H9 (cell line): Measurements from ENCODE around the gene EIF1B. TPM values are rescaled to one million over a fixed set of nuclear protein-coding genes. Genes with fewer than 3 reads are reported as not detected.

Experiments used
- DNase-seq: peaks from one replicate; pipeline ENCODE4 v3.0.0-alpha.2; 2017
- H2AFZ ChIP-seq: one replicate; pipeline ENCODE4 v1.6.1; 2013; ENCODE audit warnings: mild to moderate bottlenecking, low read length, control low read depth, moderate library complexity
- H2AK5ac ChIP-seq: 2 replicates; pipeline ENCODE4 v1.6.1; 2013; ENCODE audit warnings: low read length, control low read depth, mixed read lengths; ENCODE audit not compliant: insufficient read length
- H2BK120ac ChIP-seq: one replicate; pipeline ENCODE4 v1.6.1; 2013; ENCODE audit warnings: low read depth, mild to moderate bottlenecking, low read length, control low read depth, inconsistent platforms; ENCODE audit not compliant: poor library complexity, severe bottlenecking
- H2BK12ac ChIP-seq: 2 replicates; pipeline ENCODE4 v1.6.1; 2013; ENCODE audit warnings: low read length, control low read depth, mixed read lengths, low read depth; ENCODE audit not compliant: insufficient read length
- H2BK15ac ChIP-seq: 2 replicates; pipeline ENCODE4 v1.6.1; 2013; ENCODE audit warnings: low read depth, low read length, control low read depth
- H2BK20ac ChIP-seq: one replicate; pipeline ENCODE4 v1.6.1; 2013; ENCODE audit warnings: low read depth, mild to moderate bottlenecking, low read length, control low read depth, inconsistent platforms; ENCODE audit not compliant: poor library complexity, severe bottlenecking
- H2BK5ac ChIP-seq: 2 replicates; pipeline ENCODE4 v1.6.1; 2013; ENCODE audit warnings: low read length, control low read depth, mixed read lengths; ENCODE audit not compliant: insufficient read length
- H3K14ac ChIP-seq: 2 replicates; pipeline ENCODE4 v1.6.1; 2013; ENCODE audit warnings: low read length, control low read depth; ENCODE audit not compliant: insufficient read depth
- H3K18ac ChIP-seq: 2 replicates; pipeline ENCODE4 v1.6.1; 2013; ENCODE audit warnings: low read depth, mild to moderate bottlenecking, mixed read lengths, low read length, control low read depth; ENCODE audit not compliant: insufficient read length
- H3K23ac ChIP-seq: 2 replicates; pipeline ENCODE4 v1.6.1; 2013; ENCODE audit warnings: low read length, control low read depth, mixed read lengths, low read depth; ENCODE audit not compliant: insufficient read length
- H3K23me2 ChIP-seq: 2 replicates; pipeline ENCODE4 v1.6.1; 2013; ENCODE audit warnings: low read depth, mild to moderate bottlenecking, mixed read lengths, low read length, control low read depth; ENCODE audit not compliant: insufficient read length, poor library complexity, severe bottlenecking
- H3K27ac ChIP-seq: 2 replicates; pipeline ENCODE4 v1.5.1; 2013; ENCODE audit warnings: low read length, control low read depth, mixed read lengths, low read depth; ENCODE audit not compliant: insufficient read length
- H3K27me3 ChIP-seq: 2 replicates; pipeline ENCODE4 v1.6.1; 2013; ENCODE audit warnings: low read length, control low read depth, inconsistent platforms; ENCODE audit not compliant: insufficient read depth
- H3K4ac ChIP-seq: 2 replicates; pipeline ENCODE4 v1.6.1; 2013; ENCODE audit warnings: low read depth, mild to moderate bottlenecking, control low read depth, inconsistent platforms, low read length, moderate library complexity
- H3K4me1 ChIP-seq: 2 replicates; pipeline ENCODE4 v1.6.1; 2013; ENCODE audit warnings: low read length, control low read depth, inconsistent platforms; ENCODE audit not compliant: insufficient read depth
- H3K4me2 ChIP-seq: 2 replicates; pipeline ENCODE4 v1.6.1; 2013; ENCODE audit warnings: low read length, control low read depth, mixed read lengths; ENCODE audit not compliant: insufficient read length, insufficient read depth
- H3K56ac ChIP-seq: 2 replicates; pipeline ENCODE4 v1.6.1; 2013; ENCODE audit warnings: low read depth, mild to moderate bottlenecking, mixed read lengths, low read length, control low read depth; ENCODE audit not compliant: insufficient read length
- H3K79me1 ChIP-seq: 2 replicates; pipeline ENCODE4 v1.6.1; 2013; ENCODE audit warnings: low read depth, mild to moderate bottlenecking, moderate library complexity, low read length, control low read depth, inconsistent platforms; ENCODE audit not compliant: insufficient read depth, poor library complexity, severe bottlenecking
- H3K79me2 ChIP-seq: 2 replicates; pipeline ENCODE4 v1.6.1; 2013; ENCODE audit warnings: low read length, control low read depth, inconsistent platforms; ENCODE audit not compliant: insufficient read depth
- H3K9ac ChIP-seq: 2 replicates; pipeline ENCODE4 v1.6.1; 2013; ENCODE audit warnings: low read length, control low read depth, mixed read lengths; ENCODE audit not compliant: insufficient read length; ENCODE audit errors: extremely low read depth
- H3K9me3 ChIP-seq: one replicate; pipeline ENCODE4 v1.6.1; 2013; ENCODE audit warnings: low read depth, low read length, inconsistent platforms; ENCODE audit not compliant: control insufficient read depth
- H3T11ph ChIP-seq: one replicate; pipeline ENCODE4 v1.6.1; 2013; ENCODE audit warnings: mild to moderate bottlenecking, low read length, control low read depth, inconsistent platforms
- H4K20me1 ChIP-seq: one replicate; pipeline ENCODE4 v1.6.1; 2013; ENCODE audit not compliant: control insufficient read depth, insufficient read length, insufficient read depth
- H4K5ac ChIP-seq: 2 replicates; pipeline ENCODE4 v1.6.1; 2013; ENCODE audit warnings: low read depth, mild to moderate bottlenecking, mixed read lengths, low read length, control low read depth; ENCODE audit not compliant: insufficient read length
- H4K8ac ChIP-seq: replicated peaks from 2 replicates; pipeline ENCODE4 v1.6.1; 2013; ENCODE audit warnings: low read length, control low read depth, mixed read lengths, low read depth; ENCODE audit not compliant: insufficient read length
- H4K91ac ChIP-seq: 2 replicates; pipeline ENCODE4 v1.6.1; 2013; ENCODE audit warnings: low read depth, mild to moderate bottlenecking, moderate library complexity, mixed read lengths, low read length, control low read depth; ENCODE audit not compliant: insufficient read length
- H3K27ac Mint-ChIP-seq, 3 experiments: 2 replicates in 2 of 3; 3 replicates in 1 of 3; pipeline ENCODE4 v1.8.0; 2020 to 2021; ENCODE audit warnings: mixed read lengths in 3 of 3, mild to moderate bottlenecking in 1 of 3, moderate library complexity in 1 of 3
- H3K27me3 Mint-ChIP-seq: 2 replicates; pipeline ENCODE4 v1.8.0; 2021; ENCODE audit warnings: low read depth, mild to moderate bottlenecking, moderate library complexity, mixed read lengths
- H3K36me3 Mint-ChIP-seq, 3 experiments: 2 replicates in 2 of 3; 3 replicates in 1 of 3; pipeline ENCODE4 v1.8.0; 2020 to 2021; ENCODE audit warnings: low read depth in 3 of 3, mixed read lengths in 3 of 3; ENCODE audit not compliant: insufficient read depth in 1 of 3
- H3K4me1 Mint-ChIP-seq, 2 experiments: 2 replicates each; pipeline ENCODE4 v1.8.0; 2020; ENCODE audit warnings: mixed read lengths in 2 of 2
- H3K4me3 Mint-ChIP-seq, 2 experiments: 2 replicates in 1 of 2; 3 replicates in 1 of 2; pipeline ENCODE4 v1.8.0; 2020 to 2021; ENCODE audit warnings: mild to moderate bottlenecking in 2 of 2, mixed read lengths in 2 of 2, moderate library complexity in 1 of 2
- H3K9me3 Mint-ChIP-seq, 2 experiments: 2 replicates in 1 of 2; 3 replicates in 1 of 2; pipeline ENCODE4 v1.8.0; 2020; ENCODE audit warnings: mild to moderate bottlenecking in 2 of 2, mixed read lengths in 2 of 2, moderate library complexity in 1 of 2
- CTCF ChIP-seq: fragments of 200-600 bp; sonication (generic); conservative IDR thresholded peaks from 3 replicates; pipeline ENCODE4 v1.8.0; 2021; ENCODE audit warnings: antibody characterized with exemption, mild to moderate bottlenecking
- WGBS: extraction: QIAGEN DNeasy Blood & Tissue Kit; methylation state at CpG from one replicate; pipeline ENCODE4 v1.1.7; 2013; ENCODE audit warnings: missing lambda C conversion rate, low lambda C conversion rate, mixed read lengths; ENCODE audit not compliant: insufficient read length; ENCODE audit errors: extremely low coverage; 5-methylcytosine and 5-hydroxymethylcytosine counted together
- total RNA-seq: library from RNA; stranded (reverse); gene quantifications from 2 replicates; pipeline ENCODE4 v1.2.1, GENCODE V29; 2021

Gene EIF1B
- total RNA-seq, 1 experiment from 2014 or later, result 133 TPM

GRCh38 chr3:40307176-40307575, 2.3 kb upstream of the EIF1B start:
- no CpG with 5 or more reads among the region's 1 CpG for whole genome bisulfite sequencing
- H3K9me3 Mint-ChIP-seq, result no peaks in the 10 kb centered on the region
- Histone ChIP-seq H3T11ph (no peak overlapping the region), H2BK12ac (no peak overlapping the region), H3K9ac (no peak overlapping the region), H2BK120ac (no peak overlapping the region), H3K27me3 (no peaks in the 10 kb centered on the region), H2BK5ac (no peak overlapping the region), H2BK20ac (no peak overlapping the region), H4K91ac (no peak overlapping the region), H2AFZ (no peak overlapping the region), H3K14ac (no peak overlapping the region), H3K79me2 (peaks cover 3% of the 10 kb centered on the region; the same call in 1 of the 2 replicates), H3K18ac (no peak overlapping the region), H3K56ac (no peak overlapping the region), H4K8ac (no peak overlapping the region), H3K4me1 (peaks cover 4% of the 10 kb centered on the region; the same call in 1 of the 2 replicates), H3K27ac (no peak overlapping the region), H4K5ac (no peak overlapping the region), H3K4me2 (no peak overlapping the region), H2AK5ac (no peak overlapping the region), H2BK15ac (no peak overlapping the region), H3K23ac (no peak overlapping the region), H3K79me1 (no peaks in the 10 kb centered on the region), H3K23me2 (peaks cover 8% of the 10 kb centered on the region), H3K4ac (no peak overlapping the region), H3K9me3 (no peaks in the 10 kb centered on the region), H4K20me1 (no peaks in the 10 kb centered on the region)
- no peak overlapping the region for H3K4me3 Mint-ChIP-seq
- H3K36me3 Mint-ChIP-seq, result peaks cover 13 to 21% (median 20%) of the 10 kb centered on the region in 3 experiments
- no peak for DNase-seq
- TF ChIP-seq CTCF, result no peak
- H3K27me3 Mint-ChIP-seq, result no peaks in the 10 kb centered on the region
- peaks cover 13 to 17% of the 10 kb centered on the region in 2 experiments for H3K4me1 Mint-ChIP-seq
- H3K27ac Mint-ChIP-seq, result no peak overlapping the region
